ENCODE data around the gene PLA2G3. TPM values are rescaled to one million over a fixed set of nuclear protein-coding genes. Genes with fewer than 3 reads are reported as not detected.
"Not testable (repeated sequence)": the region's sequence is repeated elsewhere in the genome, so short reads cannot be mapped to it uniquely, and the experiment has no call there.

The PLA2G3 gene
- polyA plus RNA-seq, 6 donors from 2014 or later: not detected

GRCh38 chr22:31112547-31113091 is 27.7 kb downstream of the PLA2G3 start:
- not testable (repeated sequence) for H3K4me3 Mint-ChIP-seq; H3K4me1 Mint-ChIP-seq; H3K9me3 Mint-ChIP-seq; DNase-seq; H3K36me3 Mint-ChIP-seq; H3K27ac Mint-ChIP-seq; H3K27me3 Mint-ChIP-seq; ATAC-seq (ENCODE audit: low read depth in 2 of 2)

- ATAC-seq (ENCODE audit: low read depth in 2 of 2): peak; percentile 25 to 32
- peak overlapping the region; percentile 16 to 86 (median 67) for H3K27ac Mint-ChIP-seq
- H3K36me3 Mint-ChIP-seq: no peaks in the 10 kb centered on the region
- DNase-seq: no peak
- peaks cover 0 to 5% (median 0%) of the 10 kb centered on the region in 3 donors for H3K27me3 Mint-ChIP-seq
- H3K4me3 Mint-ChIP-seq: peak overlapping the region; percentile 89 to 98 (median 94)
- peaks cover 15 to 22% (median 15%) of the 10 kb centered on the region in 3 donors for H3K4me1 Mint-ChIP-seq
- H3K9me3 Mint-ChIP-seq: peaks cover 0 to 2% (median 0%) of the 10 kb centered on the region in 7 donors
Measured at GRCh38 chr22:31107894-31108218, 32.5 kb downstream of the PLA2G3 start.

- H3K9me3 Mint-ChIP-seq: peaks cover 0 to under 1% (median 0%) of the 10 kb centered on the region in 7 donors
- peak within 1 kb of the TSS; percentile 69 to 96 (median 84) for H3K27ac Mint-ChIP-seq
- ATAC-seq (ENCODE audit: low read depth in 2 of 2): peak; percentile 90 to 91
- H3K27me3 Mint-ChIP-seq: peaks cover 0 to 5% (median 0%) of the 10 kb centered on the region in 3 donors
- H3K36me3 Mint-ChIP-seq: no peaks in the 10 kb centered on the region
- peaks cover 15 to 22% (median 15%) of the 10 kb centered on the region in 3 donors for H3K4me1 Mint-ChIP-seq
- DNase-seq: peak; percentile 78
- H3K4me3 Mint-ChIP-seq: peak within 1 kb of the TSS; percentile 89 to 98 (median 94)
Measured at GRCh38 chr22:31107178-31107893, 33.0 kb downstream of the PLA2G3 start, which contains the start of gene SELENOM. SELENOM (minus strand) TSS chr22:31107568; CDS start chr22:31107505, 63 bp downstream.

GRCh38 chr22:31106731-31107177 is 33.6 kb downstream of the PLA2G3 start:
- Mint-ChIP-seq H3K36me3 (no peaks in the 10 kb centered on the region), H3K27ac (peak overlapping the region in 4 of 6 donors; percentile 69 to 96 (median 84)), H3K27me3 (peaks cover 0 to 5% (median 0%) of the 10 kb centered on the region in 3 donors), H3K9me3 (no peaks in the 10 kb centered on the region), H3K4me3 (peak overlapping the region; percentile 89 to 98 (median 94)), H3K4me1 (peaks cover 15 to 22% (median 15%) of the 10 kb centered on the region in 3 donors)
- DNase-seq: no peak
- ATAC-seq (ENCODE audit: low read depth in 2 of 2): no peak

GRCh38 chr22:31106001-31106571 is 34.2 kb downstream of the PLA2G3 start:
- Mint-ChIP-seq H3K9me3 (peaks cover 0 to under 1% (median 0%) of the 10 kb centered on the region in 7 donors), H3K36me3 (no peaks in the 10 kb centered on the region), H3K4me3 (peak overlapping the region; percentile 66 to 98 (median 94)), H3K27me3 (peaks cover 0 to 5% (median 0%) of the 10 kb centered on the region in 3 donors), H3K4me1 (peaks cover 15 to 22% (median 15%) of the 10 kb centered on the region in 3 donors), H3K27ac (peak overlapping the region in 1 of 6 donors; percentile 79)
- ATAC-seq (ENCODE audit: low read depth in 2 of 2) (no peak), DNase-seq (no peak)

GRCh38 chr22:31105282-31105929 is 34.9 kb downstream of the PLA2G3 start:
- Mint-ChIP-seq H3K27me3 (peaks cover 0 to 5% (median 0%) of the 10 kb centered on the region in 3 donors), H3K9me3 (peaks cover 0 to 2% (median 0%) of the 10 kb centered on the region in 7 donors), H3K4me1 (peaks cover 15 to 22% (median 15%) of the 10 kb centered on the region in 3 donors), H3K4me3 (peak overlapping the region in 6 of 8 donors; percentile 26 to 98 (median 92)), H3K36me3 (no peaks in the 10 kb centered on the region), H3K27ac (no peak overlapping the region)
- ATAC-seq (ENCODE audit: low read depth in 2 of 2): no peak
- DNase-seq: no peak

GRCh38 chr22:31104869-31105268 is 35.4 kb downstream of the PLA2G3 start:
- H3K9me3 Mint-ChIP-seq: peaks cover 0 to 2% (median 0%) of the 10 kb centered on the region in 7 donors
- DNase-seq (no peak), ATAC-seq (ENCODE audit: low read depth in 2 of 2) (no peak)
- no peak overlapping the region for H3K27ac Mint-ChIP-seq
- H3K36me3 Mint-ChIP-seq: no peaks in the 10 kb centered on the region
- H3K27me3 Mint-ChIP-seq: peaks cover 0 to 4% (median 0%) of the 10 kb centered on the region in 3 donors
- peak overlapping the region in 1 of 8 donors; percentile 98 for H3K4me3 Mint-ChIP-seq
- peaks cover 15 to 22% (median 15%) of the 10 kb centered on the region in 3 donors for H3K4me1 Mint-ChIP-seq

- H3K36me3 Mint-ChIP-seq: no peaks in the 10 kb centered on the region
- no peak overlapping the region for H3K27ac Mint-ChIP-seq
- H3K4me1 Mint-ChIP-seq: peaks cover 15 to 22% (median 15%) of the 10 kb centered on the region in 3 donors
- no peaks in the 10 kb centered on the region for H3K27me3 Mint-ChIP-seq
- ATAC-seq (ENCODE audit: low read depth in 2 of 2) (no peak), DNase-seq (no peak)
- H3K9me3 Mint-ChIP-seq: peaks cover 0 to 2% (median 0%) of the 10 kb centered on the region in 7 donors
- H3K4me3 Mint-ChIP-seq: peak overlapping the region in 2 of 8 donors; percentile 30 to 33
Measured at GRCh38 chr22:31103899-31104694, 36.2 kb downstream of the PLA2G3 start.

- Mint-ChIP-seq H3K9me3 (peaks cover 0 to 2% (median 0%) of the 10 kb centered on the region in 7 donors), H3K27me3 (no peaks in the 10 kb centered on the region), H3K4me3 (no peak overlapping the region), H3K4me1 (peaks cover 15 to 21% (median 15%) of the 10 kb centered on the region in 3 donors), H3K27ac (no peak overlapping the region), H3K36me3 (no peaks in the 10 kb centered on the region)
- ATAC-seq (ENCODE audit: low read depth in 2 of 2) (no peak), DNase-seq (no peak)
Measured at GRCh38 chr22:31103111-31103510, 37.2 kb downstream of the PLA2G3 start.

GRCh38 chr22:31102441-31103081 is 37.7 kb downstream of the PLA2G3 start:
- Mint-ChIP-seq H3K9me3 (peaks cover 0 to 2% (median 0%) of the 10 kb centered on the region in 7 donors), H3K27me3 (no peaks in the 10 kb centered on the region), H3K4me1 (peaks cover 9 to 16% (median 10%) of the 10 kb centered on the region in 3 donors), H3K27ac (no peak overlapping the region), H3K36me3 (no peaks in the 10 kb centered on the region), H3K4me3 (no peak overlapping the region)
- DNase-seq (no peak), ATAC-seq (ENCODE audit: low read depth in 2 of 2) (no peak)

GRCh38 chr22:31100762-31101525 is 39.4 kb downstream of the PLA2G3 start:
- H3K36me3 Mint-ChIP-seq: no peaks in the 10 kb centered on the region
- DNase-seq (no peak), ATAC-seq (ENCODE audit: low read depth in 2 of 2) (no peak)
- H3K27ac Mint-ChIP-seq: peak overlapping the region in 2 of 6 donors; percentile 66 to 67
- peaks cover 0 to 2% (median 0%) of the 10 kb centered on the region in 7 donors for H3K9me3 Mint-ChIP-seq
- no peak overlapping the region for H3K4me3 Mint-ChIP-seq
- peaks cover 0 to 2% (median 1%) of the 10 kb centered on the region in 3 donors for H3K4me1 Mint-ChIP-seq
- no peaks in the 10 kb centered on the region for H3K27me3 Mint-ChIP-seq
